HG03103 (cell line): ENCODE measurements around the gene NEUROD4.
"Not testable (repeated sequence)": the region's sequence is repeated elsewhere in the genome, so short reads cannot be mapped to it uniquely, and the experiment has no call there.

Experiments used
- ATAC-seq: cut with Tn5 transposase; IDR thresholded peaks from one replicate; pipeline ENCODE4 v1.9.1; 2021; ENCODE audit warnings: low read depth; ENCODE audit not compliant: unreplicated experiment

Gene NEUROD4

GRCh38 chr12:55019784-55020183 is at the start of gene NEUROD4:
Gene NEUROD4 (plus strand): TSS chr12:55019974. CDS start chr12:55026440, 6,466 bp downstream.
- no peak for ATAC-seq

GRCh38 chr12:54970741-54971140 is 49.0 kb upstream of the NEUROD4 start:
- no peak for ATAC-seq

GRCh38 chr12:54973556-54973955 is 46.2 kb upstream of the NEUROD4 start:
- no peak for ATAC-seq

- no peak for ATAC-seq
Observed at GRCh38 chr12:54974279-54974678, 45.5 kb upstream of the NEUROD4 start.

GRCh38 chr12:54975272-54975671 is 44.5 kb upstream of the NEUROD4 start:
- no peak for ATAC-seq

- no peak for ATAC-seq
Observed at GRCh38 chr12:54975875-54976274, 43.9 kb upstream of the NEUROD4 start.

GRCh38 chr12:54977155-54977554 is 42.6 kb upstream of the NEUROD4 start:
- ATAC-seq = no peak

GRCh38 chr12:54977857-54978256 is 41.9 kb upstream of the NEUROD4 start:
- ATAC-seq = no peak

GRCh38 chr12:54980341-54980740 is 39.4 kb upstream of the NEUROD4 start:
- ATAC-seq = no peak

GRCh38 chr12:54981796-54982195 is 38.0 kb upstream of the NEUROD4 start:
- ATAC-seq = no peak

- no peak for ATAC-seq
Observed at GRCh38 chr12:54983536-54984101, 36.2 kb upstream of the NEUROD4 start.

GRCh38 chr12:54984658-54985376 is 35.0 kb upstream of the NEUROD4 start, which contains the start of gene TESPA1:
Gene TESPA1 (minus strand): TSS chr12:54984762. CDS start chr12:54974562, 10,200 bp downstream.
- peak; percentile 92 for ATAC-seq

GRCh38 chr12:54986773-54987172 is 33.0 kb upstream of the NEUROD4 start:
- not testable (repeated sequence) for ATAC-seq

GRCh38 chr12:54987611-54988231 is 32.1 kb upstream of the NEUROD4 start:
- ATAC-seq = no peak

GRCh38 chr12:54988402-54989054 is 31.2 kb upstream of the NEUROD4 start:
- no peak for ATAC-seq

GRCh38 chr12:54989829-54990228 is 29.9 kb upstream of the NEUROD4 start:
- ATAC-seq = no peak

GRCh38 chr12:54991161-54991990 is 28.4 kb upstream of the NEUROD4 start:
- peak; percentile 61 for ATAC-seq

GRCh38 chr12:54991991-54992375 is 27.8 kb upstream of the NEUROD4 start:
- ATAC-seq = peak; percentile 47

GRCh38 chr12:54993181-54993835 is 26.5 kb upstream of the NEUROD4 start:
- ATAC-seq = peak; percentile 28

- ATAC-seq = no peak
Observed at GRCh38 chr12:54996205-54996604, 23.6 kb upstream of the NEUROD4 start.
